ENCODE data around the gene CABP4.

DNA sequence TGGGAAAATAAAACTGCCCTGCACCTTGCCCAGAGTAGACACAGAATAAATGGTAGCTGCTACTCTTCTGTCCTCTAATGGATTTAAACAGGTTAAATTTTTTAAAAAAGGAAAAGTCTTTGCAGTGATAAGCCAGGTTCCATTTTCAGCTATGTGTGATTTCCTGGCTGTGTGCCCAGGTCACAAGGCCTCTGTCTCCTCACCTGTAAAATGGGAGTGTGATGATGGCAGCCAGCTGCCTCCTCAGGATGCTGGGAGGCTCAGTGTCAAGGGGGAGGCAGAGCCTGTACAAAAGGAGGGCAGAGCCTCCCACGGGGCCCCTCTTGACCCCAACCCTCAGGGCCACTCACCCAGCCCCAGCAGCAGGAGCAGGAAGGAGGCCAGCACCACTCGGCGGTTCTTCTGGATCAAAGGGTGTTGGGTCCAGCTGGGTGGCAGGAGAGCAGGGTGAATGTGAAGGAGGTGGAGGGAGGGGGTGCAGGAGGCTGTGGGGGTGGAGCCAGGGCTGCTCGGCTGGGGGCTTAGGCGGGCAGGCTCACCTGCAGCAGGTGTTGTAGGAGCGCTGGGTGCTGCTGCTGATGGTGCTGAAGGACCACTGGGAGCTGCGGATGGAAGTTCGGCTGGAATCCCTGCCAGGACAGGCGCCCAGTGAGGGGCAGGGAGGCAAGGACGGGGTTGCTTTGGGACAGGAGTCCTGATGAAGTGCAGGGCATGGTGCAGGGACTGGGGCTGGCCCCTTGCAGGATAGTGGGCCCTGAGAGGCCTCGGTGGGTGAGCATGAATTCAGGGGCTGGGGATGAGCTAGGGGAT lies 12.0 kb downstream of the CABP4 start:
- no peak for TF ChIP-seq POLR2A (IDR thresholded peaks at IDR 0.05)
- TF ChIP-seq, protein P1, sequence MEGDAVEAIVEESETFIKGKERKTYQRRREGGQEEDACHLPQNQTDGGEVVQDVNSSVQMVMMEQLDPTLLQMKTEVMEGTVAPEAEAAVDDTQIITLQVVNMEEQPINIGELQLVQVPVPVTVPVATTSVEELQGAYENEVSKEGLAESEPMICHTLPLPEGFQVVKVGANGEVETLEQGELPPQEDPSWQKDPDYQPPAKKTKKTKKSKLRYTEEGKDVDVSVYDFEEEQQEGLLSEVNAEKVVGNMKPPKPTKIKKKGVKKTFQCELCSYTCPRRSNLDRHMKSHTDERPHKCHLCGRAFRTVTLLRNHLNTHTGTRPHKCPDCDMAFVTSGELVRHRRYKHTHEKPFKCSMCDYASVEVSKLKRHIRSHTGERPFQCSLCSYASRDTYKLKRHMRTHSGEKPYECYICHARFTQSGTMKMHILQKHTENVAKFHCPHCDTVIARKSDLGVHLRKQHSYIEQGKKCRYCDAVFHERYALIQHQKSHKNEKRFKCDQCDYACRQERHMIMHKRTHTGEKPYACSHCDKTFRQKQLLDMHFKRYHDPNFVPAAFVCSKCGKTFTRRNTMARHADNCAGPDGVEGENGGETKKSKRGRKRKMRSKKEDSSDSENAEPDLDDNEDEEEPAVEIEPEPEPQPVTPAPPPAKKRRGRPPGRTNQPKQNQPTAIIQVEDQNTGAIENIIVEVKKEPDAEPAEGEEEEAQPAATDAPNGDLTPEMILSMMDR (IDR thresholded peaks at IDR 0.05) = no peak
